CD4-positive, alpha-beta T cell treated with Interleukin-6 at 100 ng/mL for 8 hours (primary cell): ENCODE results near the gene STAU1.
"Not testable (repeated sequence)": the region's sequence is repeated elsewhere in the genome, so short reads cannot be mapped to it uniquely, and the experiment has no call there.

Source experiments
- DNase-seq: peaks from one replicate; pipeline ENCODE4 v3.0.0-alpha.2; 2020; ENCODE audit warnings: mixed read lengths, low spot score

The STAU1 gene

GRCh38 chr20:49165611-49166010 is 22.5 kb downstream of the STAU1 start:
- DNase-seq: no peak

- DNase-seq: no peak
Measured at GRCh38 chr20:49163696-49164095, 24.4 kb downstream of the STAU1 start.

GRCh38 chr20:49161428-49162152 is 26.5 kb downstream of the STAU1 start:
- no peak for DNase-seq

- DNase-seq: no peak
Measured at GRCh38 chr20:49160057-49160929, 27.8 kb downstream of the STAU1 start.

GRCh38 chr20:49157146-49157545 is 31.0 kb downstream of the STAU1 start:
- no peak for DNase-seq

- DNase-seq: no peak
Measured at GRCh38 chr20:49156481-49156880, 31.7 kb downstream of the STAU1 start.

- DNase-seq: no peak
Measured at GRCh38 chr20:49151436-49151835, 36.7 kb downstream of the STAU1 start.

- no peak for DNase-seq
Measured at GRCh38 chr20:49149281-49150045, 38.7 kb downstream of the STAU1 start.

GRCh38 chr20:49148601-49149000 is 39.5 kb downstream of the STAU1 start:
- no peak for DNase-seq

GRCh38 chr20:49147296-49147695 is 40.8 kb downstream of the STAU1 start:
- DNase-seq: no peak

- DNase-seq: no peak
Measured at GRCh38 chr20:49146442-49147225, 41.5 kb downstream of the STAU1 start.

- no peak for DNase-seq
Measured at GRCh38 chr20:49140834-49141233, 47.3 kb downstream of the STAU1 start.

- no peak for DNase-seq
Measured at GRCh38 chr20:49140411-49140810, 47.7 kb downstream of the STAU1 start.

GRCh38 chr20:49138431-49138830 is 49.7 kb downstream of the STAU1 start:
- DNase-seq: no peak

GRCh38 chr20:49136817-49137571 is 51.1 kb downstream of the STAU1 start:
- DNase-seq: no peak

- DNase-seq: not testable (repeated sequence)
Measured at GRCh38 chr20:49134797-49135196, 53.3 kb downstream of the STAU1 start.

GRCh38 chr20:49133571-49133970 is 54.6 kb downstream of the STAU1 start:
- no peak for DNase-seq

GRCh38 chr20:49132995-49133478 is 55.1 kb downstream of the STAU1 start:
- DNase-seq: peak; percentile 62

- no peak for DNase-seq
Measured at GRCh38 chr20:49123982-49124381, 64.2 kb downstream of the STAU1 start.

GRCh38 chr20:49122920-49123319 is 65.2 kb downstream of the STAU1 start:
- DNase-seq: no peak

GRCh38 chr20:49119988-49120387 is 68.1 kb downstream of the STAU1 start:
- no peak for DNase-seq
